Erythroblast (primary cell): ENCODE data around the gene ZNF423.

Experiments used
- DNase-seq, 2 experiments: peaks; one replicate each; lab custom pipeline; 2025; lab: John Stamatoyannopoulos, UW
- GATA1 ChIP-seq: IDR thresholded peaks from 2 replicates; pipeline ENCODE4 v1.6.1; 2011; ENCODE audit warnings: low read depth, mild to moderate bottlenecking, control low read depth, low read length, moderate library complexity
- POLR2A ChIP-seq: IDR thresholded peaks from 2 replicates; pipeline ENCODE4 v1.6.1; 2011; ENCODE audit warnings: mild to moderate bottlenecking, low read length

Gene ZNF423

DNA sequence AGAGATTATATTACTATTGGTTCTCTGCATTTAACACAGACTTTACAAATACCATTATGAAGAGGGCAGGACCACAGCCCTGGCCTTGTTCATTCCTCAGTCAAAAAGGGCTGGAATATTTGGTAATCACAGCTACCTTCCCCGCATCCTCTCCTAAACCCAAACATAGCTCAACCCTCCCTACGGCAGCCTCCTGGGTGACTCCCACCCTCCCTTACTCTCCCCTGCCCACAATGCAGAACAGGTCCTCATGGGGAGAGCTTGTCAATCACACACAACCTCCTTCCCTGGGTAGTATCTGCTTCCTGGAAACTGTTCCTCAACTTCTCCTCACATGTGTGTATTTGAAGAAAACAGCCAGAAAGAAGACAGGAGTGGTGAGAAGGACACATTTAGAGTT lies 258.1 kb downstream of the ZNF423 start:
- TF ChIP-seq GATA1, result no peak
- no peak for TF ChIP-seq POLR2A

DNA sequence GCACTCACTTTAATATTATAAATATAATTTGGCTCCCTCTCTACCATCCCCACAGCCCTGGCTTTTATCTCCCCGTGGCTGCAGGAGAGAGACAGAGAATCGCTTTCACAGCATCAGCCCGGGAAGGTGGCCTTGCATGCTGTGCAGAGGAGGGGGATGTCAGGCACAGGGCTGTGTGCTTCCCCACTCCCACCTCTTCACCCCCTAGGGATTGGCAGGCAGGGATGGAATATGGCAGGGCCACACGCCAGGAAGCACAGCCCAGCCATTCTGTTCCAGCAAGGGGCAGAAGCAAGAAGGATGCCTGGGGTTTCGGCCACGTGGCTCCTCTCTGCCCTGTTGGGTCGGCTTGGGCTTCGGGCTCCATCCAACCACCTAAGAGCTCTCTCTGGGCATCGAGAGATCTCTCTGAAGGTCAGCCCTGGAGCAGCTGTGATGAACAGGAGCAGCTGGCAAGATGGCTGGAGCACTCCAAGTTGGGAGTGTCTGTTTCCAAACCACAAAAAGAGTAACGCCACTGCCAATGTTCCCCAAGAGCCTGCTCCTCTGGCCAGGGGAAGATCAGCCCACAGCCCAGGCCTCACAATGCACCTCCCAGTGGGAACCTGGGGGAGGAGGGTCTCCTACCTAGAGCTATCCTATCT lies 259.1 kb downstream of the ZNF423 start:
- no peak for DNase-seq
- TF ChIP-seq POLR2A (no peak), GATA1 (no peak)

More for the DNA sequence above, 258.1 kb downstream of the ZNF423 start:
- DNase-seq, result no peak

DNA sequence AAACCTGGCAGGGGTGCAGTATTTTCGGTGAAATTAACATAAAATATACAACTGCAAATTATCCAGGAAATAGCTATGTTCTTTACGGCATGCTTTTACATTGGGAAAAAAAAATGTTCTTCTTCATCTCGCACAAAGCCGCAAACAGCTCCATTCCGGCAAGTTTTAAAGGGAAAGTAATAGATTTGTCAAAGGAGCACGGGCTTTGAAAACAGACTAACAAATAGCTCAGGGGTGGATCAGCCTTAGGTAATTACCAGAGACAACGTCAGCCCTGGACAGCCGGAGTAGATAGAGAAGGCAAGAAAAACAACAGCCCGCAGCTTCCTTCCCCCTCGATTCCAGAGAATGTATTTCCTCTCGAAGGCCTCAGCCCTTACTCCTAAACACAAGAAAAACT lies 259.8 kb downstream of the ZNF423 start:
- no peak for DNase-seq

DNA sequence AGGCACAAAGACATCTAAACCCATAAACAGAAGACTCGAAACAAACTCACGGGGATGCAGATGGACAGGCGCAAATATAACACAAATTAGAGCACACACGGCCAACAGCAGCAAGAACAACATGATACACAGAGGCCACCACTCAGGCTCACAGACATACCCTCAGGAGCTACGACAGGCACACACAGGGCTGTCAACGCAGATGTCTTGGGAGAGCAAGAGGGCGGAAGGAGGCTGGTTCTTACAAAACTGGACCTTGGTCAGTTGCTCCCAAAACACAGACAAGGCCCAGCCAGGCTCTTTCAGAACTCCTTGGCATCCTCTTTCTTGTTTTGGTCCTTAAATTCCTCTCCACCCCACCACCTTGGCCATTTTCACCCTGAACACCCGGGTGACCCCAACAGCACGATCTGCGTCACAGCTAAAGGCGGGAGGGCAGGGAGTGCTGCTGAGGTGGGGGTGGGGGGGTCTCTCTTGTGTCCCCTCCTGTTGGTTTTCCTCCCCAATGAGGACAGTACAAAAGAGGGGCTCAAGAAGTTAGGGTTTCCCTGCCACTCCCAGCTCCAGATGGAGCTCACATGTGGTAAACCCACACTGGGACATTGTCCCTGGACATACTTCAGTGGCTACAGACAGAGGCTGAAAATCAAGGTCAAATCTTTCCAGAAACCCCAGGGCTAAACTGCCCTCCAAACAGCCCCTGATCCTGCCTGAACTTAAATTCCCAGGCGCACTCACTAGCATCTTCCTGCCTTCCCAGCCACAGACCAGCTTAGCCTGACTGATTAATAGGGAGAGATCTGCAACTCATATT lies 261.0 kb downstream of the ZNF423 start:
- TF ChIP-seq GATA1, result no peak
- DNase-seq, result no peak

More for the DNA sequence above, 259.8 kb downstream of the ZNF423 start:
- no peak for TF ChIP-seq POLR2A

DNA sequence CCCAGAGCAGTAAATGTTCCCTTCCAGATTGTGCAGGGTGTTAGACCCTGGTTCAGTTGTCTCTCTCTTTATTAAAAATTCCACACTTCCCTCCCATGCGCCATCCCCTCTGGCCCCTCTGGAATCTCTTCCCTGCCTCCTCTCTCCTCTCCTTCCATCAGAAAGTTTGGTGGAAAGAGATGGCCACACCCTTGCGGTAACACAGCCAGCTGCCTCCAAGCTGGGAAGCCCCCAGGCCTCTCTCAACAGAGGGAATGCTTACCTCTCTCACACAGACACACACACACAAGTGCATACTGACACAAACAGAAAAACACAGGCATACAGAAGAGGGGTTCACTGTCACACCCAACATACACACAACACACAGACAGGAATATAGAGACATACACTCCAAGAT lies 261.8 kb downstream of the ZNF423 start:
- no peak for DNase-seq
- no peak for TF ChIP-seq POLR2A
- no peak for TF ChIP-seq GATA1

DNA sequence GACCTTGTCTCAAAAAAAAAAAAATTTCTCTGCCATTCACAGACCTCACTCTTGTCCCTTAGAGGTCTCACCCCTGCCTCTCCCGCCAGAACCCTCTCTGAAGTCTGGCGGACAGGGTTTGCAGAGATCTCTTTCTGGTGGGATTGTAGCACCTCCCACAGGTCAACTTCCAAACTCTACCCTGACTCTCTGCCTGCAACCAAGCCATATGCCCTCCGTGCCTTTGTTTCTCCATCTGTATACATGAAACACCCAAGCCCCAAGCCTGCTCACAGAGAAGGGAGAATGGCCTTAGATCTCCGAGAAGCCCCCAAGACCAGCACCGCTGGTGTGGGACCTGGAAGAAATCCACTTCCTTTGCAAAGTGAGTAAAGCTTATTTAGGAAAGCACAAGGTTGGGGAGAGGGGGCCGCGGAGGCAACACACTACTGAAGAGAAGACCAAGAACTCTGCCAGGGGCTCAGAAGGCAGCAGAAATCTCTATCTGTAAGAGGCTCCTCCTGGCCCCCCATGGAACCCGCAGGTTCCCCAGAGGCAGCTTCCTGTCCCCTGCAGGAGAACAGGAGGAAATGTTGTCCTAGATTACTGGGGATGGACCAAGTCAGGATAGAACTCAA lies 262.4 kb downstream of the ZNF423 start:
- DNase-seq, result no peak
- no peak for TF ChIP-seq POLR2A
- TF ChIP-seq GATA1, result no peak

DNA sequence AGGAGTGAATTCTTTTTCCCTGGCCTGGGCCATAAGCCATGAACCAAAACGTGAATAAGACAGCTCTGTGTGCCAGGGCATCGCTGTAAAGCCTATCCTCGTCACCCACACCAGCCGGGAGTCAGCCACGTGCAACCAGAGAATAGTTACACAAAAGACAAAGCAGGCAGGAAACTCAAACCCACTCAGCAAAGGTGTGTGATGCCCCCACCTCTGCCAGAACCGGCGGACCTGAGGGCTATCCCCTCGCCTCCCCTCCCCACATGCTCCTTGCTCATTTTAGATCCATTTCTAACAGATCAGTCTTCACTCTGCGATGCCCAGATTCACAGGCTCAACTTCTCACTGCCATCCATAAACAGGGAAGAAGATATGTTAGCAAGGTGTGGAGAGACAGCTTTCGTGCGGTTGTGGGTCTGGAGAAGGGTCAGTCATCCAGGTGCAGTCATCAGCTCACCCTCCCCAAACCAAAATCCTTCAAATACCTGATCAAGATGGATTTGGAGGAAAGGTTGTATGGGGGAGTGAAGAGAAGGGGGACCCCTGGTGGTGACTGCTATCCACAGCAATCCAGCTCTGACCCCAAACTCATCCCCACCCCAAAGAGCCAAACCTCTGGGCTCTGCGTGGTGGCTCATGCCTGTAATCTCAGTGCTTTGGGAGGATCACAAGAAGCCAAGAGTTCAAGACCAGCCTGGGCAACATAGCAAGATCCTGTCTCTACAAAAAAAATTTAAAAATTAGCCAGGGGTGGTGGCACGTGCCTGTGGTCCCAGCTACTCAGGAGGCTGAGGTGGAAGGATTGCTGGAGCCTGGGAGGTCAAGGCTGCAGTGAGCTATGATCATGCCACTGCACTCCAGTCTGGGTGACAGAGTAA lies 263.1 kb downstream of the ZNF423 start:
- no peak for TF ChIP-seq GATA1
- no peak for TF ChIP-seq POLR2A
- DNase-seq, result peak; percentile 20 to 49

DNA sequence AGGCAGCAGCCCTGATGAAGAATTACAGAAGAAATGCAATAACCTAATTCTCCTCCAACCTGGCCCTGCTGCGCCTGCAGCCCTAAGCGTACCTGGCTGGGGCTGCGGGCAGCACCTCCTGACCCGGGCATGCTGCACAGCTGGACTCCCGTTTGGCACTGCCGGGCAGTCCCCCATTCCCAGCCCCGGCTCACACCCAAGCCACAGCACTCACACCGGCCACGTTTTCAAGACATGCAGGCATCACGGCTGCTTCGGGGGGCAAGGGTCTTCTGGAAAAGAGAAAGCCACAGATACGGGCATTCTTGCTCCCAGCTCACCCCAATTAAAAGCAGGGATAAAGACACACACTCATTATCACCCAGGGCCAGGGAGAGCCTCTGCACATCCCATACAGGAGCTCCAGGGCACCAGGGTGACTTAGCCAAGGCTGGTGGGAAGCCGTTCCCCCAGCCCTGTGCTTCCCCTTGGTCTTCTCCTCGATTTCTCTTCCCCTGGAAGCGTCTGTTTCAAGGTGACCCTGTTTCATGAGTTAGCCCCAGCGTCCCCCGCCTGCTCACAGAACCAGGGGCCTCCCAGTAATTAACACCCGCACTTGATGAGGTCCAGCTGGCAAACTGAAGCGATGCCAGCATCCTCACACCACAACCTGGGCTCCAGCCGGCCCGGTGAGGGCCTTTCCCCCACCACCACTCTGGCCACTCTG lies 265.6 kb downstream of the ZNF423 start:
- TF ChIP-seq GATA1, result no peak
- no peak for DNase-seq

DNA sequence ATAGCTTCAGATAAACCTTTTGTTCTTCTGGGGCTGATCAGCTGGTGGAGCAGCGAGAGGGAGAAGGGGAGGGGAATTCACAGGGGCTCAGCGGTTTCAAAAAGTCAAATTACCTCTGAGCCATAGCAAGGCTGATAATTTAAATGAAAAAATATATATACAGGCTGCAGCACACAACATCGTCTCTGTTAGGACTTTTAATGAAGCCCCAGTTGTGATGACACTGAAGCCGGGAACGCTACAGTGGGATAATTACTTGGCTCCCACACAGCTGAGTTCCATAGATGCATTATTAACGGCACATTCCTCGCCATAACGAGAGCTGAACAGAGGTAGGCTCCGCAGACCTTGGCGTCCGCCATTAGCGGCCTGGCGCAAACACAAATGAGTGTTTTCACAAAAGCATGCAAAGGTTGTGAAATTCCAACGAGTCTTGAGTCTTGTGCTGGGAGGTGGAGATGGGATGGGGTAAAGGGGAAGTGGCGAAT lies 266.3 kb downstream of the ZNF423 start:
- DNase-seq, result no peak
- TF ChIP-seq POLR2A (no peak), GATA1 (no peak)

DNA sequence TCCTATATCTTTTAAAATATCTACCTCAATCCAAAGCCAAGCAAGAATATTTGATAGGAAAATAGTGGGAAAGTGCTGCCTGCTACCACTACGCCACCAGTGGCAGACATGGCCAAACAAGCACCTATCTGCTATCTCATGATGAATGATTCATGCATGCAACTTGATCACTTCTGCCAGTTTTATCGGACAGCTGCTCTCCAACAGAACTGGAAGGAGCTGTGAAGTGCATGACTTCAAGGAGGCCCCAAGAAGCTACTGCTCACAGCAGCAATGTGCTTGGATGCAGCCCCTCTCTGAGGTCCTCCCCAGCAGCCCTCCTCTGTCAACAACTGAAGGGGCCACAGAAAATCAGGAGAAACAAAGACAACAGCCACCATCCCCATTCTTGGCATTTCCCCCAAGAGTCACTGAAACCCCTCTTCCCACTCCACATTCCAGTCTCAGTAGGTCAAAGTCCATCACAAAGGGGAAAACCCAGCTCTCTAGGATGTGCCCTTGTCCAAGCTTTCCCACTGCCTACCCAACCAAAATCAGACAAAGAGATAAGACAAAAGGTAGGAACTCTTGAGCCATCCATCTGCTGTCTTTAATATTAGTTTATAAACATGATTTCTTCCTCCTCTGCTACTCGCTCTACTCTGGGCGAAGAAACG lies 267.1 kb downstream of the ZNF423 start:
- DNase-seq, result no peak
- TF ChIP-seq GATA1 (no peak), POLR2A (no peak)

DNA sequence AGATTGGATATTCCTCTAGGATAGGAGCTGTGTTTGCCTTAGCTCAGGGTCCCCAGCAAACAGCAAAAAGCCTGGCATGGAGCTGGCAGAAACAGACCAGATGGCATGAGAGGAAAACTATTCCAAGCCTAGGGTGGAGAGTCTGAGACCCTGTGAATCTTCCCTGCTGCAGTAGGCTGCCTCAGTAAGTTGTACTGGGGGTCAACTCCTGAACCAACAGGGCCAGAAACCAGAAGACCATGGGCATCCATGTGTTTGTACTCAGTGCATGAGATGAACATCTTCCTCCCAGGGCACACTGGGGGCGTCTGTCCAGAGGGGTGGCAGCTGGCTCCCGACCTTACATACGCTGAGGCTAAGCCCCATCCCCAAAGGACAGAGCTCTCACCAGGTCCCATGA lies 267.9 kb downstream of the ZNF423 start:
- TF ChIP-seq POLR2A, result no peak
- TF ChIP-seq GATA1, result no peak

DNA sequence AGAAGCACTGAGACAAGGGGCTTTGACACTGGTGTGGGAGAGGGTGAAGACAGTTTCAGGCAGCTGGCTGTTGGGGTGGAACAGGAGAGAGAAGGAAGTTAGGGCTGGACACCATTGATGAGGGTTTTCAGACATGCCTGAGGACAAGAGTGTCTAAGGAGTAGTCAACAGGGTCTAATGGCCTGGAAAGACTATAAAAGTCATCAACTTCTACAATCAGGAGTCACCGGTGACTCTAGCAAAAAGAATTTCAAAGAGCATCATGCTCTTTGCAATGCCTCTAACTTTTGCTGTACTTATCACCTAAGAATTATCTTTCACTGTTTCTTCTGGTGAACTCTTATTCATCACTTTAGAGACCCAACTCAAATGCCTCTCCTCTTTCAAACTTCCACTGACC lies 268.4 kb downstream of the ZNF423 start:
- DNase-seq, result no peak
- TF ChIP-seq POLR2A, result no peak
- TF ChIP-seq GATA1, result no peak

More for the DNA sequence above, 267.9 kb downstream of the ZNF423 start:
- no peak for DNase-seq
